Tibial nerve (tissue), 4 donors: ENCODE results near the gene LRRC58. TPM values are rescaled to one million over a fixed set of nuclear protein-coding genes. Genes with fewer than 3 reads are reported as not detected.

Source experiments
- DNase-seq, 2 donors: peaks; one replicate each; pipeline ENCODE4 v3.0.0-alpha.2; 2019; ENCODE audit warnings: low spot score in 2 of 2
- H3K27ac ChIP-seq, 4 donors: fragments of 200-600 bp; sonication (generic) in 3 of 4; one replicate each; pipeline ENCODE4 v1.5.1; 2017 to 2019; ENCODE audit warnings: mild to moderate bottlenecking in 1 of 4
- H3K27me3 ChIP-seq, 2 donors: fragments of 200-600 bp; sonication (generic) in 1 of 2; one replicate each; pipeline versions ENCODE4 v1.5.1 to v1.6.0; 2017 to 2019
- H3K36me3 ChIP-seq, 3 donors: fragments of 200-600 bp; sonication (generic); one replicate each; pipeline ENCODE4 v1.5.1; 2018 to 2019
- H3K4me1 ChIP-seq, 4 donors: fragments of 200-600 bp; sonication (generic) in 3 of 4; one replicate each; pipeline ENCODE4 v1.5.1; 2017 to 2019
- H3K4me3 ChIP-seq, 4 donors: fragments of 200-600 bp; sonication (generic) in 3 of 4; one replicate each; pipeline ENCODE4 v1.5.1; 2017 to 2019; ENCODE audit warnings: mild to moderate bottlenecking in 1 of 4, moderate library complexity in 1 of 4
- H3K9me3 ChIP-seq, 4 donors: fragments of 200-600 bp; sonication (generic) in 3 of 4; one replicate each; pipeline ENCODE4 v1.5.1; 2017 to 2019
- EP300 ChIP-seq, 2 donors: sonication (generic); formaldehyde crosslinking; IDR thresholded peaks; one replicate each; pipeline ENCODE4 v1.6.1; 2017; ENCODE audit warnings: antibody characterized with exemption in 2 of 2, mild to moderate bottlenecking in 1 of 2
- POLR2A ChIP-seq, 2 donors: fragments of 450-650 bp; IDR thresholded peaks; one replicate each; pipeline ENCODE4 v1.6.1; 2017; ENCODE audit warnings: antibody characterized with exemption in 2 of 2, mild to moderate bottlenecking in 2 of 2, moderate library complexity in 2 of 2
- WGBS, 2 donors: methylation state at CpG; one replicate each; pipeline ENCODE4 v1.1.5; 2018; 5-methylcytosine and 5-hydroxymethylcytosine counted together
- total RNA-seq, 4 donors: library from RNA; depleted of rRNA; stranded (reverse); fragments of >200 nt; gene quantifications; one replicate each; pipeline ENCODE4 v1.1.0, GENCODE V29; 2016
- TF ChIP-seq, protein P1 (sequence below), 5 experiments: fragments of 200-600 bp in 3 of 5; fragments of 450-650 bp in 2 of 5; sonication (generic) in 3 of 5; IDR thresholded peaks; one replicate each; pipeline ENCODE4 v1.5.1; 2016 to 2019; ENCODE audit warnings: antibody characterized with exemption in 5 of 5, mild to moderate bottlenecking in 3 of 5, moderate library complexity in 2 of 5

LRRC58 gene
- total RNA-seq, 4 donors from 2014 or later: 36.6 to 53.2 (median 44.0) TPM

DNA sequence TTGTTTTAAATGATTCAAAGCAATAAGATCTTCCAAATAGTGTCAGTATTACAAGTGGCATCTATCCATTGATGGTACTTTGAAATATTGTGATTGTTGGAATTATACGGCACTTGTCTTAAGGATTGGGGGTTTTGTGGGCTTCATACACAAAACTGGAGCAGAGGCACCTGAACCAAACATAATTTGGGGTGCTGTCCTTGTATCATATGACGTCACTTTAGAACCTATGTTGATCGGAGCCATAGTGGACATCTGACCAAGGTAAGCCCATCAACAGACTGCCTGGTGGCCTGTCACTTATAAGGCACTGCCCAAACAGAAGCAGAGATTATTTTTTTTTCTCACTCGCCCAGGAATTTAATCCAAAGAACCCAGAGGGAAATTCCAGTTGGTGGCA, 2.9 kb upstream of the LRRC58 start:
- TF ChIP-seq EP300 (IDR thresholded peaks at IDR 0.05) (no peak), POLR2A (IDR thresholded peaks at IDR 0.05) (no peak)
- TF ChIP-seq, protein P1, sequence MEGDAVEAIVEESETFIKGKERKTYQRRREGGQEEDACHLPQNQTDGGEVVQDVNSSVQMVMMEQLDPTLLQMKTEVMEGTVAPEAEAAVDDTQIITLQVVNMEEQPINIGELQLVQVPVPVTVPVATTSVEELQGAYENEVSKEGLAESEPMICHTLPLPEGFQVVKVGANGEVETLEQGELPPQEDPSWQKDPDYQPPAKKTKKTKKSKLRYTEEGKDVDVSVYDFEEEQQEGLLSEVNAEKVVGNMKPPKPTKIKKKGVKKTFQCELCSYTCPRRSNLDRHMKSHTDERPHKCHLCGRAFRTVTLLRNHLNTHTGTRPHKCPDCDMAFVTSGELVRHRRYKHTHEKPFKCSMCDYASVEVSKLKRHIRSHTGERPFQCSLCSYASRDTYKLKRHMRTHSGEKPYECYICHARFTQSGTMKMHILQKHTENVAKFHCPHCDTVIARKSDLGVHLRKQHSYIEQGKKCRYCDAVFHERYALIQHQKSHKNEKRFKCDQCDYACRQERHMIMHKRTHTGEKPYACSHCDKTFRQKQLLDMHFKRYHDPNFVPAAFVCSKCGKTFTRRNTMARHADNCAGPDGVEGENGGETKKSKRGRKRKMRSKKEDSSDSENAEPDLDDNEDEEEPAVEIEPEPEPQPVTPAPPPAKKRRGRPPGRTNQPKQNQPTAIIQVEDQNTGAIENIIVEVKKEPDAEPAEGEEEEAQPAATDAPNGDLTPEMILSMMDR (IDR thresholded peaks at IDR 0.05): no peak
- Histone ChIP-seq H3K4me1 (peaks cover 0 to 28% (median 13%) of the 10 kb centered on the region in 4 donors), H3K27me3 (no peaks in the 10 kb centered on the region), H3K27ac (peak overlapping the region in 1 of 4 donors; percentile 98), H3K36me3 (no peaks in the 10 kb centered on the region), H3K4me3 (no peak overlapping the region), H3K9me3 (no peaks in the 10 kb centered on the region)
- DNase-seq: no peak
- 88 to 93% methylated on average over 4 of the region's 4 CpGs for WGBS, 2 donors

DNA sequence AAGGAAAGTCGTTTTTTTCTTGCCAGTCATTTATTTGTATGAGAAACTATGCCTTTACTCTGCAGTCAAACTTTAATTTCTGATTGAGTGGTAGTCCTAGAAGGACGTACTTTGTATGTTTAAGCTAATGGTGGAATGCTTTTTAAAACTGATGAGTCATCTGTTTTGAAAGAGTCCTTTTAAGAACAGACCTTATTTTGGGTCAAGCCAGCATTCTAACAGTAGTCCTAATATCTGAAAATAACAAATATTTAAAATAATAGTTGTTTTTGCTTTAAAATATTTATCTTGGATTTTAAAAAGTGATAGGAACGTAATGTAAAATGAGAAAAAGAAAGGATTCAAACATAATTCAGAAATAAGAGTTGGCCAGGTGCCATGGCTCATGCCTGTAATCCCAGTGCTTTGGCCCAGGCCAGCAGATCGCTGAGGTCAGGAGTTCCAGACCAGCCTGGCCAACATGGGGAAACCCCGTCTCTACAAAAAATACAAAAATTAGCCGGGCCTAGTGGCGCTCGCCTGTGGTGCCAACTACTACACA, 1.3 kb upstream of the LRRC58 start:
- H3K4me1 ChIP-seq: peaks cover 0 to 41% (median 18%) of the 10 kb centered on the region in 4 donors
- H3K4me3 ChIP-seq: peak overlapping the region; percentile 8 to 93 (median 80)
- H3K27me3 ChIP-seq: no peaks in the 10 kb centered on the region
- TF ChIP-seq EP300 (IDR thresholded peaks at IDR 0.05) (peak in 1 of 2 donors; percentile 29), POLR2A (IDR thresholded peaks at IDR 0.05) (no peak)
- TF ChIP-seq, protein P1 (IDR thresholded peaks at IDR 0.05): no peak
- peak overlapping the region; percentile 92 to 98 (median 96) for H3K27ac ChIP-seq
- no peaks in the 10 kb centered on the region for H3K9me3 ChIP-seq
- DNase-seq: peak in 1 of 2 donors; percentile 30
- peaks cover 0 to 4% (median 0%) of the 10 kb centered on the region in 3 donors for H3K36me3 ChIP-seq
- 16 to 19% methylated on average over 8 of the region's 8 CpGs for WGBS, 2 donors

DNA sequence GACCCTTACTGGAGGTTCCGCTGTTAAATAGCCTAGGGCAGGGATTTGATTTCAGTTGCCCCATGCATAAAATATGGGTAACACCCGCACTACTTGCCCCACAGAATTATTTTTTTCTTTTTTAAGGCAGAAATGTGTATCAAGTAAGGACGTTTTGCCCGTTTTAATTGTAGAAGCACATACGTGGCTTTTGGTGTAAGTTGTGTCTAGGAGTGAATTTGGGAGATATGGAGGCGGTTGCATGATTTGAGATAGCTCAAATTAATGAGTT, 636 bp upstream of the LRRC58 start:
- peak overlapping the region; percentile 68 to 93 (median 86) for H3K4me3 ChIP-seq
- H3K4me1 ChIP-seq: peaks cover 0 to 44% (median 18%) of the 10 kb centered on the region in 4 donors
- peak overlapping the region; percentile 92 to 98 (median 96) for H3K27ac ChIP-seq
- H3K27me3 ChIP-seq: no peaks in the 10 kb centered on the region
- no peaks in the 10 kb centered on the region for H3K9me3 ChIP-seq
- H3K36me3 ChIP-seq: peaks cover 0 to 4% (median 0%) of the 10 kb centered on the region in 3 donors
- no peak for DNase-seq
- 2 to 7% methylated on average over 6 of the region's 6 CpGs for WGBS, 2 donors
- TF ChIP-seq, protein P1 (IDR thresholded peaks at IDR 0.05): no peak
- no peak for TF ChIP-seq EP300 (IDR thresholded peaks at IDR 0.05)
- TF ChIP-seq POLR2A (IDR thresholded peaks at IDR 0.05): no peak

DNA sequence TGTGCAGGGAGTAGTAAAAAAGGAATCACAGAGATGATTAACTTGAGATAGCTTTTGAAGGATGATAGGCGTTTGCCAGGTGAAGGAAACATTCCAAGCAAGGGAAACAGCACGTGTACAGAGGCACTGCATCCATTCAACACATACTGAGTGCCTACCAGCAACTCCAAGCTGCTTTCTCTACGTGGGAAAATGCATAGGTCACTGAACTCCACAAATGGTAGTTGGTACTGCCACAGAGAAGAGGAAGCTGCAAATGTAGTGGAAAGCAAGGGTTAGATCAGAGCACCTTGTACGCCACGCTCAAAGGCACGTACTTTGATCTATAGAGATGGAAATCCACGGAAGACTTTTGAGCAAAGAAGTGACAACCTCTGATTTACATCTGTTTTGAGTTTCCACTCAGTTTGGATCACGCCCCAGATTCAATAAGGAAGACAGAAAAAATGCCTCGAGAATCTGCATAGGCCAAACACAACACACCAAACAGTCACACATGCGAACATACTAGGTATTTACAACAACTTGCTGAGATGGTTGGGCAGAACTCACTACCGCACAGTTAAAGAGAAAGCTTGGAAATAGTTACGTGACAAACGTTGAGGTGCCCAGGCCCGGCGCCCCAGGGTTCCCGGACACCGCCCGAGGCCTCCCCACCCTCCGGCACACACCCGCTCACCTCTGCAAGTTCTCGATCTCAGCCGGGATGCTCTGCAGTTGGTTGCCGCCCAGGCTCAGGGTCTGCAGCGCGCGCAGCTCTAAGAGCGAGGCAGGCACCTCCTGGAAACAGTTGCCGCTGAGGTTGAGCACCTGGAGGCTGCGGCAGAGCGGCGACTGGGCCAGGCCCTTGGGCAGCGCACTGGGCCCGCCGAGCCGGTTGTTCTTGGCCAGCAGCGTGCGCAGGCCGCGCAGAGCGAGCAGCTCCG, 826 bp downstream of the LRRC58 start:
- Histone ChIP-seq H3K4me3 (peak overlapping the region; percentile 68 to 93 (median 86)), H3K9me3 (no peaks in the 10 kb centered on the region), H3K27me3 (no peaks in the 10 kb centered on the region), H3K4me1 (peaks cover 0 to 50% (median 18%) of the 10 kb centered on the region in 4 donors), H3K27ac (peak overlapping the region; percentile 92 to 98 (median 96)), H3K36me3 (peaks cover 0 to 4% (median 0%) of the 10 kb centered on the region in 3 donors)
- TF ChIP-seq, protein P1 (IDR thresholded peaks at IDR 0.05): no peak
- TF ChIP-seq EP300 (IDR thresholded peaks at IDR 0.05) (no peak), POLR2A (IDR thresholded peaks at IDR 0.05) (no peak)
- 4% methylated on average over 23 to 27 of the region's 41 CpGs for WGBS, 2 donors
- peak in 1 of 2 donors; percentile 5 for DNase-seq

DNA sequence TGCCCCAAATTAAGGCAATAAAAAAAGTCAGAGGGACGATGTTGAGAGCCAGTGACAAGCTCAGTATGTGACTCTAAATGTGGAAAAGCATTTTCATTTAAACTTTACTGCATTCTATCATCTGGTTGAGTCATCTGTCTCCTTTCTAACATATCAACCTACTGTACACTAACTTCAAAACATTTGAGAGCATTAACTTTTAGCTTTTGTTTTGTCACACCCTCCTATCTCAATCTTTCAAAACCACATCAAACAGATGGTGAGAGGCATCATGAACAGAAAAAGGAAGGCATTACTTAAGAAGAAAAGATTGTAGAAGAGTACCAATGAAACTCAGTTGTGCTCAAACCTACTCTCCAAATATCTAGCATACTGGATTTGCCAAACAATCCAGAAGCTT, 4.8 kb downstream of the LRRC58 start:
- no peak overlapping the region for H3K4me3 ChIP-seq
- peaks cover 0 to 27% (median 0%) of the 10 kb centered on the region in 3 donors for H3K36me3 ChIP-seq
- H3K4me1 ChIP-seq: peaks cover 0 to 40% (median 13%) of the 10 kb centered on the region in 4 donors
- no peak overlapping the region for H3K27ac ChIP-seq
- H3K9me3 ChIP-seq: peaks cover 0 to 11% (median 3%) of the 10 kb centered on the region in 4 donors
- 62 to 65% methylated on average over 1 of the region's 1 CpG for WGBS, 2 donors
- TF ChIP-seq POLR2A (IDR thresholded peaks at IDR 0.05) (no peak), EP300 (IDR thresholded peaks at IDR 0.05) (no peak)
- TF ChIP-seq, protein P1 (IDR thresholded peaks at IDR 0.05): no peak
- H3K27me3 ChIP-seq: no peaks in the 10 kb centered on the region
- DNase-seq: no peak
